KOPT-K1 (cell line): ENCODE results near the gene ATXN2.

Experiments
- H3K27ac ChIP-seq: fragments of 200-600 bp; sonication (generic); 2 replicates; pipeline ENCODE4 v1.5.1; 2016; ENCODE audit warnings: antibody characterized with exemption, mild to moderate bottlenecking, low read depth, low read length; ENCODE audit not compliant: poor library complexity, severe bottlenecking
- H3K36me3 ChIP-seq: fragments of 200-600 bp; sonication (generic); 2 replicates; pipeline ENCODE4 v1.5.1; 2017; ENCODE audit warnings: antibody characterized with exemption, mild to moderate bottlenecking, low read length, moderate library complexity; ENCODE audit not compliant: insufficient read depth
- H3K9me3 ChIP-seq: fragments of 200-600 bp; sonication (generic); 2 replicates; pipeline ENCODE4 v1.5.1; 2017; ENCODE audit warnings: antibody characterized with exemption, low read length, mild to moderate bottlenecking; ENCODE audit not compliant: insufficient read depth, poor library complexity, severe bottlenecking

ATXN2 gene

DNA sequence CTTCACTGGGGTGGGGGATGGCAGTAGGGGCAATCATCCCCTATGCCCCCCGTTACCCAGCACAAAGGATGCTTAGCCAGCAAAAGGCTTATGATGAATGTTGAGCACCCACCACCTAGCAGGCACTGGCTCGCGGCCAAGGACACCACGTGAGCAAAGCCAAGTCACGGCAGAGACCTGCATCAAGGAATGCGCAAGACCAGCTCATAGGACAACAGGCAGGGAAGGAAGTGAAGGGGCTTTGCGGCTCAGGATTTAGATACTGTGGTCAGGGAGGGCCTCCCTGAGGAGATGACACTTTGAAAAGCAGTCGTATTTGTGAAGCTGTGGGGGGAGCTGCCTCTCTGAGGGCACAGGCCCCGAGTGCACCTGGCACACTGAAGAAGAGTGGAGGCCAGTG, 160.6 kb downstream of the ATXN2 start:
- H3K27ac ChIP-seq: peak overlapping the region; percentile 44
- peaks cover 39% of the 10 kb centered on the region for H3K36me3 ChIP-seq
- no peaks in the 10 kb centered on the region for H3K9me3 ChIP-seq

DNA sequence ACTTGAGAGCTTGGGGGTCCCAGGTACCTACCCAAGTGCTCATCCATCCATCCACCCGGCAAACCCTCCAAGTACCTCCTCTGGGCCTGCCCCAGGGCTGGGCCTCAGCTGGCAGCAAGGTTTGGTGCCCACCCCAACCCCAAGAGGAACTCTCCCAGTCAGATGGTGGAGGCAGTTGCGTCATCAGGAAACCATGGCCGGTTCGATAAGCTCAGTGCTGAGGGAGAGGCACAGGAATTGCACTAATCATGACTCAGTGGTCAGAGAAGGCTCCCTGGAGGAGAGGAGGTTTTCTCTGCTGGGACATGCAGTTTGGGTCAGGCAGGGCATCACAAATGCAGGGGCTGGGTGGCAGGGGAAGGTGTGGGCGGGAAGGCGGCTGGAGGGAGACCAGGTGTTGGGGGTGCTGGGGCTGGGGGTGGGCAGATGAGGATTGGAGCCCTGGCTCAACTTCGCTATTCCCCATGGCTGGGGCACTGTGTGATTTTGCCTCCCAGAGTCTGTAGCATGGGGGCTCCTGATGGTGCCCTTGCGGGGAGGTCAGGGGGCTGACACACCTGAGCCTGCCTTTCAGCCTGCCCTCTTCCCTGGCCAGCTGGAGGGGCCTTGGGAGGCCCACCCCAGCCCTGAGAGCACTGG, 161.2 kb downstream of the ATXN2 start:
- Histone ChIP-seq H3K27ac (peak overlapping the region; percentile 44), H3K36me3 (peaks cover 34% of the 10 kb centered on the region), H3K9me3 (no peaks in the 10 kb centered on the region)

DNA sequence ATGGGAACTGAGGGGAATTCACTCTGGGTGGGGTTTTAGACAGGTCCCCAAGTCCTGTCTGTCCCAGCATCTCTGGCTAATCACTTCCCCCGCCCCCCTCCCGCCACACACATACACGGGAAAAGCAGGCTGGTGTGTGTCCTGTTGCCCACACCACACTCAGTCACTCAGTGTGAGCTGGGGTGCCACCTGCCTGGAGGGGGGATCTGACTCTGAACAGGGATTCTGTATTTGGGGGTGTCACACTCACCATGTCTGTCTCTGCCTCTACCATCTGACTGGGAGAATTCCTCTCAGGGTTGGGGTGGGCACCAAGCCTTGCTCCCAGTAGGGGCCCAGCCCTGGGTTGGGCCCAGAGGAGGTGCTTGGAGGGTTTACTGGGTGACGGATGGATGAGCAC, 162.3 kb downstream of the ATXN2 start:
- Histone ChIP-seq H3K36me3 (peaks cover 24% of the 10 kb centered on the region), H3K9me3 (no peaks in the 10 kb centered on the region), H3K27ac (peak overlapping the region; percentile 67)

DNA sequence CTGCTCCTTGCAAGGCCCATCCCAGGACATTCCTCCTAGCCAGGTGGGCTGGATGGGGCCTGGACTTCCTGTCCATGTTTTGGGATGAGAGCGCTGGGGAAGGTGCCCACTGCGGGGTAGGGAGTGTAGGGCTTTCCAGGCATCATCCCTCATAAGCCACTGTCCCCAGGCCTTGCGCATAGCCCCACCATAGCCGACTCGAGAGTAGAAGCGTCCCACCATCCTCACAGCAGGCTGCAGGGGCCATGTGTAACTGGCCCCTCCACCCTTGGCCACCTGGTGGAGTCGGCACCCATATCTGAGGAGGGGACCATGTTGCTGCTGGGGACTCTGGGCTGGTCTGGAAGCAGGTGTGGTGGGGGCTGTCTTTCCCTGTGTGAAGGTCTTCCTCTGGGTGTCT, 162.8 kb downstream of the ATXN2 start:
- Histone ChIP-seq H3K36me3 (peaks cover 19% of the 10 kb centered on the region), H3K27ac (peak overlapping the region; percentile 67)

DNA sequence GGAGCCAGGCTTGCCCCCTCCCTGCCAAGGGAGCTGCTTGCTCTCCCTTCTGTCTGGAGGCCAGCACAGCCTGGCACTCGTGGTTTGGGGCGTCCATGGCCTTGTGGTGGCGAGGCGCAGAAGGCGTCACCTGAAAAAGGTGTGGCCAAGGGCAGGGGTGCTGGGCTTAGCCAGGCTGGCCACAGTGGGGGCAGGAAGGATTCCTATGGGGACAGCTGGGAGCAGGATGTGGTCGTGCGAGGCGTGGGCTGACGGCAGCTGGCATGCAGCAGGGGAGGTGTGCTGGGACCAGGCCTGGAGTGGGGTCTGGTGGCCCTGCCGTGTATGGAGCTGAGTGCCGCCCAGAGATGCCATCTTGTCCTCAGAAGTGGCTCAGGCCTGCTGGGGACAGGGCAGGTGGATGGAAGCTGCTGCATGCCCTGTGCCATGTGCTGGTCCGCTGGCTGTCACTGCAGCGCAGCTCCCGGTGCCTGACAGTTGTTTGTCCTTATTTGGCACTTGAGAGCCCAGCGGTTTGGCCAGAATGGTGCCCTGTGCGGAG, 163.4 kb downstream of the ATXN2 start:
- peaks cover 14% of the 10 kb centered on the region for H3K36me3 ChIP-seq
- peak overlapping the region; percentile 67 for H3K27ac ChIP-seq
- no peaks in the 10 kb centered on the region for H3K9me3 ChIP-seq

More for the DNA sequence above, 162.8 kb downstream of the ATXN2 start:
- no peaks in the 10 kb centered on the region for H3K9me3 ChIP-seq

DNA sequence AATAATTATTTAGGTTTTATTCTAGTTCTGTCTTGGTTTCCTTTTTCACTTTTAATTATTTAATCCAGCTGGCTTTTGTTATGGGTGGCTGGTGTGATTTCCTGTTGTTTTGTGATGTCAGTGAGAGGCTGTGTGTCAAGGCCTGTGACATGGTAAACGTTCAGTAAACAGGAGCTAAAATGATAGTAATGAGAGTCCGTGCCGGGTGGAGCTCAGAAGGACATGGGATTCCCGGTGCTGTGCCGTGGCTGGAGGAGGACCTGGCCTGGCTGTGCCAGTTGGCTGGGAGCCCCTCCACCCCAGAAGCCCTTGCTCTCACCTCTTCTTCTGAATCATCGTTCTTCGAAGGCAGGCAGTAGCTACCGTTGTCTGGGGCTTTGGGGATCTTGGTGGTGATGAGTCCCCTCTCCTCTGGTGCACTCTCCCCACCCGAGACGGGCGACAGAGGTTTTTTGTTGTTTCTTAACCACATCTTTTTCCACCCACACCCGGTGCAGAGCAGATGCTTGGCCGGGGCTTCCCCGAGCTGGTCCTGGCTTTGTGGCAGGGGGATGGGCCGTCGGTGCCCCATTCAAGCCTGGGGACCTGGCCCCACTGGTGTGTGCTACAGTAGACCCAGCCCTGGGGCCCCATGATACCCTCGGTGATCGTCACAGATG, 164.3 kb downstream of the ATXN2 start:
- Histone ChIP-seq H3K9me3 (no peaks in the 10 kb centered on the region), H3K27ac (peak overlapping the region; percentile 67), H3K36me3 (peaks cover 5% of the 10 kb centered on the region; the same call in 1 of the 2 replicates)

DNA sequence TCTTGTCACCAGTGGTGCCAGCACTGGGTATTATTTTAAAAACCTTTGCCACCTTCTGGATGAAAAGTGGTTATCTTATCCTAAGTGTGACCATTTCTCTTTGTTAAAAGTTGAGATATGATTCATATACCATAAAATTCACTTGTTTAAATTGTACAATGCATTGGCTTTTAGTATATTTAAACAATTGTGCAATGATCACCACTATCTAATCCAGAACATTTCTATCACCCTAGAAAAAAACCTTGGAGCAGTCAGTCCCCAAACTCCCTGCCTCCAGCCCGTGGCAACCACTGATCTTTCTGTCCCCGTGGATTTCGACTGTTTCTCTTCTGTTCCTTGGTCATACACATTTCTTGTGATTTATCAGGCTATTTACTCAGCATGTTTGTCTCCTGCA, 165.1 kb downstream of the ATXN2 start:
- no peaks in the 10 kb centered on the region for H3K36me3 ChIP-seq
- no peaks in the 10 kb centered on the region for H3K9me3 ChIP-seq
- peak overlapping the region; percentile 67 for H3K27ac ChIP-seq

DNA sequence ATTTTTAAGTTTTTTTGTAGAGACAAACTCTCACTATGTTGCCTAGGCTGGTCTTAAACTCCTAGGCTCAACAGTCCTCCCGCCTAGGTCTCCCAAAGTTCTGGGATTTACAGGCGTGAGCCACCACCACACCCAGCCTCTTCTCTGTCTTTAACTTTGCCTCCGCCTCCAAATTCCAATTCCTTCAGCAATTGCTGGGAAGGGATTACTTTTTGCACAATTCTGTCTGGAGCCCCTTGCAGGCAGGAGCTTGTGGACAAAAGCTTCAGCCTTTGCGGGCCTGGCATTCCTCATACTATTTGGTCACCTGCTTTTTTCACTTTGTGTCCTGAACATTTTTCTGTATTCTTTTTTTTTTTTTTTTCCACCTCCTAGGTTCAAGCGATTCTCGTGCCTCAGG, 167.3 kb downstream of the ATXN2 start:
- no peaks in the 10 kb centered on the region for H3K9me3 ChIP-seq
- no peaks in the 10 kb centered on the region for H3K36me3 ChIP-seq
- H3K27ac ChIP-seq: peak overlapping the region; percentile 85

DNA sequence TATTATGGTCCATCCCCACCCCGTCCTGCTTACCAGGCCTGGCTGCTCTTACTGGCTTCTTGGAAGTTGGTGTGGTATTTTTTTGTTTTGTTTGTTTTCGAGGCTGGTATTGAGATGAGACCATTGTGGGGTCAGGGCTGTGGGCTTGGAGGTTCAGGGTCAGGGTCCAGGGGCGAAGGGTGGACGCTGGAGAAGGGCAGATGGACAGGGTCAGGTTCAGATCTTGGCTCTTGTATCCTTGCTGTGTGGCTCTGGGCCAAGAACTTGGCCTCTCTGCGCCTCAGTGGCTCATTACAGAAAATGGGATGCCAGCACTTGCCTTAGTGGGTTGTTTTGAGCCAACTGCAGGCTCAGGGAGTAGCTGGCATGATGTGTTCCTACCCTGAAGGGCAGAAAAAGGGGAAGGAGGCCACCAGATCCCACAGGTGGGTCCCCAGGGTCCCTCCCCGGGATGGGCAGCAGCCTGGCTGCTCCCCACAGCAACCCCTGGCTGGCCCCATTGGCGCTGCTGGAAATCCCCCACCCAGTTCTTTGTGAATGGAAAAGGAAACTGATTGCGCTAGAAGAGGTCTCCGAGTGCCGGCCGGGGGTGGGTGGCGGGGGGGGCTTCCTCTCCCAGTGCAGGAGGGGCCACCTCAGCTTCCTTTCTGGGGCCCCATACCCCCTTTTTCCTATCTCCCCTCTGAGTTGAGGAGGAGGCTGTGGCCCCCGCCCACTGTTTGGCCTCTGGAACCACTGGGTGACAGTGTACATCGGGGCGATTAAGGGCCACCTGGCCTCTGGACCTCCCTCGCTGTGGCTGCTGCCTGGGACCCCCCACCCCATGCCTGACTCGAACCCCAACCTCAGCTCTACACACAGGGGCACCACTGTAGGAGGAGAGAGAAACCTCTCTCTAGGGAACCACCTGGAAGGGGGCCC, 168.4 kb downstream of the ATXN2 start:
- Histone ChIP-seq H3K36me3 (no peaks in the 10 kb centered on the region), H3K27ac (peak overlapping the region; percentile 85), H3K9me3 (no peaks in the 10 kb centered on the region)

DNA sequence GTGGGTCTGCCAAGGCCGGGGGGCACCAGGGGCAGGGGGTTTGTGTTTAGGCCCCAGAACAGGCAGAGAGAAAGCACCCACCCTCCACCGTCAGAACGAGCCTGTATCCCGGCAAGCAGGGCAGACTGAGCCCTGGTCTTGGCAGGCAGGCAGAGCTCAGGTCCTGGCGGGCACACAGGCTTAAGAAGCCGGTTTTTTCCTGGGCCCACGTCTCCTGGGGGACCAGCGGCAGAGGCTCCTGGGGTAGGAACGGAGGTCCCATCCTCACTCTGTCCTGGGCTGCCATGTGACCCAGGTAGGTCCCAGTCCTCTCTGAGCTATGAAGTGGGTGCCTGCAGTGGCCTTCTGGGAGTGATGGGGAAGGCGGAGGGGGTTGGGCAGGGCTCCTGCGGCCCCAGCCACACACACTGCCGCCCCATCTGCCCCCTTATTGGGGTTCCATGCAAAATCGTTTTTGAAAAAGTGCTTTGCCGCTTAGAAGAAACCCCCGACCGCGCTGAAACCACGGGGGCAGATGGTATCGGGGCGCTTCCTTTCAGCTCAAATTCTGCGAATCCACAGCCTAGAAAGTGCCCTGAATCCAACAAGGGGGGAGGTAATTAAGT, 169.2 kb downstream of the ATXN2 start:
- Histone ChIP-seq H3K27ac (peak overlapping the region; percentile 85), H3K36me3 (no peaks in the 10 kb centered on the region), H3K9me3 (no peaks in the 10 kb centered on the region)

DNA sequence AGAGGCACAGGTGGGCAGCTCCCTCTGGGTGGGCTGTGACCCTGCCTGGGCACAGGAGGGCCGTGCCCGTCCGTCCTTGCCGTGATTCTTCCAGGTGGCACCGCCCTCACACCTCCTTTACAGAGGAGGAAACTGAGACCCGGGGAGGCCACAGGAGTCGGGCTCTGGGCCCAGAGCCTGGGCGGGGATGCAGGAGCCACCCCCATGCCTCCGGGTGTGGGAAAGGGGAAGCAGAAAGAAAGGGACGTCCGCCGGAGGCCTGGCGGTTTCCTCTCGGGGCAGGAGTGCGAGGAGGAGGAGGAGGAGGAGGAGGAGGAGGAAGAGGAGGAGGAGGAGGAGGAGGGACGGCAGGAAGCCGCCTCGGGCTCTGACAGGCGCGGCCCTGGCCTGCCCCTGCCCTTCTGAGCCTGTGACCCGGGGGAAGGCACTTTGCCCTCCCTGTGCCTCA, 170.4 kb downstream of the ATXN2 start:
- H3K27ac ChIP-seq: peak overlapping the region; percentile 85
- no peaks in the 10 kb centered on the region for H3K9me3 ChIP-seq
- no peaks in the 10 kb centered on the region for H3K36me3 ChIP-seq

DNA sequence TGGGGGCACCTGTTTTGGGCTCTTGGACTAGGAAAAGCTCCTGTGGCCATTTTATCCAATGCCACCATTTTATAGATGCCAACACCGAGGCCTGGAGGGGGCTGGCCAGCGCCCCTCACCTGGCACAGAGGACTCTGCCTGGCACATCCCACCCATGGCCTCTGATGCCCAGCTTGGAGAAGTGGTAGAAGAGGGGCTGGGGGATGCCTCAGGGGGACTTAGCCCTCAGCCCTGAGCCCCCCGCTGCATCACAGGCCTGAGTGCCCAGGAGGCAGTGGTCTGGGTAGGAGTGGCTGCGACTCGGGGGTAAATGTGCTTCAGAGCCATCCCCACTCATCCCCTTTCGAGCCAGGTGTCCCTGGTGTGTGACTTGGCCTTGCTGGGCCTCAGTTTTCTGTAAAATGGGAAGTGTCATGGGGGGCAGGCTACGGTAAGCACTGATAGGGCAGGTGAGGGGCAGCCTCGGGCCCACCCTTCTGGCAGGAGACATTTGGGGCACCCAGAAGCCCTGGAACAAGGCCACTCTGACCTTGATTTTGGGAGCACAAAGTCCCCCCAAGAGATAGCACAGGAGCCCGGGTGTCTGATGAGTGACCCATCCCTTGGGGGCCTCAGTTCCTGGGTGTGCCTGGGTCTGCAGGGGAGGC, 170.9 kb downstream of the ATXN2 start:
- Histone ChIP-seq H3K36me3 (no peaks in the 10 kb centered on the region), H3K27ac (peak overlapping the region; percentile 85), H3K9me3 (no peaks in the 10 kb centered on the region)

DNA sequence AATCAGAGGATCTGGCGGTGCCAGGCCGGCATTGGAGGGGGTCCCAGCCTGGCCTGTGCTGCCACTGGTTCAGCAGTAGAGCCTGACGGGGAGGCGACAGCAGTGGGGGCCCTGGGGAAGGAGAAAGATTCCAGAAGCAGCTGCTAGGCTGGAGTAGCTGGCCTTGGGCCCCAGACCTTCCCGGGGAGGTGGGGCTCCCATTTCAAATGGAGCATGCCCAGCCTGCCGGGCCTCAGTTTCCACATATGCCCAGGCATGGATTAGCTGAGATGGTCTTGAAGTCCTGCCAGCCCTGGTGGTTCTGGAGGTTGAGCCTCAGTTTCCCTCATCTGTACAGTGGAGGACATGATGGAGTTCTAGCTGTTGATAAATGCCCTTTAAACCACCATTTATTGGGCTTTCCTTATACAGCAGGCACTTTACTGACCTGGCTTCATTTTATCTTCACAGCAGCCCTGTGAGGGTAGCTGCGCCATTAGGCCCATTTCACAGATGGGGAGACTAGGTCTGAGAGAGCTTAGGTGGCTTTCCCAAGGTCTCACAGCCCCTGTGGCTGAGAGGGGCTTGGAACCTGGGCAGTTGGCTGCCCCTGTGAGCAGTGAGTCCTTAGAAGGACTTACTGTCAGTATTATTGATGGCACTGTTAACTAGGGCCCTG, 171.6 kb downstream of the ATXN2 start:
- Histone ChIP-seq H3K9me3 (no peaks in the 10 kb centered on the region), H3K36me3 (no peaks in the 10 kb centered on the region), H3K27ac (peak overlapping the region; percentile 85)
